ENCODE results near the gene TAOK1. TPM values are rescaled to one million over a fixed set of nuclear protein-coding genes. Genes with fewer than 3 reads are reported as not detected.

TAOK1 gene
- total and polyA plus RNA-seq, 2 of the 13 experiments (the other 11 are each of a cell fraction or from before 2014, with no cell fraction given) = 14.1 to 23.0 TPM

DNA sequence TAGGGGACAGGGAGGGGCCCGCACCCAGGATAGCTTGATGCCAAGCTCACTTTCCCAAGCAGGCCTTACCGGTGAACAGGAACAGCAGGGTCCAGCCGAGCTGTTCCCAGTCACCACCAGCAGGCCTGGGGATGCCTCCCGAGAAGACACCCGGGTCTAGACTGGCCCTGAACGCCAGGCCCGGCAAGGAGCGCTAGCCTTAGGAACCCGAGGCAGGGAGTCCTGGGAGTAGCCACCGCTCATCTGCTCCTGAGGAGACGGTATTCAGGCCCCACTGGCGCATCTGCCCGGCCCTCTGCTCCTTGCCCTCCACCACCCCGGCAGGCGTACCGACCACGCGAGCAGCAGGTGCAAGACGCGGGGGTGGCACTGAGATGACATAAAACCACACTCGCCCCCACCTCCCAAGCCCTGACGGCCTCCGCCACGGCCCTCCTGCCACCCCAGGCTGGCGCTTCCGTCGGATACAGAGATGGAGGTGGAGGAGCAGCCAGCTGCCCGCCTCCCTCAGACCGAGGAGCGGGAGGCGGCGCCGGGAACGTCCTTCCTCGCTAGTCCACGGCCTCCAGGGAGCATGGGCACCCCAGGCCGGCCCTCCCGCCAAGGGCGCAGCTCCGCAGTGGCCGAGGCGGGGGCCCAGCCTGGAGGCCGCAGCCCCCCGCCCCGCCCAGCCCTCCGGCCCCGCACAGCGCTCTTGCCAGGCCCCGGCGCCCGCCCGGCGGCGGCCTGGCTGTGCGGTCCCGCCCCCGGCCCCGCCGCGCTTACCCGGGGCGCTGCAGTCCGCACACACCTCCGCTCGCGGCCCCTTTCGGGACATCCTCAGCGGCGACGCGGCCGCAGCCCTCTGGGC lies 198.6 kb downstream of the TAOK1 start:
- POLR2A ChIA-PET = interaction anchor here (1.0 to 2.0 kb wide), 3 partner anchors 14 to 29 kb away, joined by 4 to 11 read pairs (median 5); partner anchors contain the start of gene ABHD15
- peaks cover 23% of the 10 kb centered on the region for H3K79me2 ChIP-seq (ENCODE audit: insufficient read depth, low read length)
- in situ Hi-C loops (cut with HindIII; ENCODE audit: extremely low pct_ligation_motif_present, low pct_unique_long_range_greater_than_20kb) = no loop called here
- TF ChIP-seq PRPF4 (IDR thresholded peaks at IDR 0.05; ENCODE audit: low read depth, low read length, poor library complexity, severe bottlenecking) (no peak), ZNF841 (CRISPR knock-in tag; IDR thresholded peaks at IDR 0.05; ENCODE audit: borderline replicate concordance) (no peak), GABPB1 (CRISPR knock-in tag; IDR thresholded peaks at IDR 0.05) (peak; percentile 41; the same call in 1 of the 2 replicates), NFATC3 (CRISPR knock-in tag; IDR thresholded peaks at IDR 0.05) (no peak), ZNF451 (CRISPR knock-in tag; IDR thresholded peaks at IDR 0.05) (0 out of 2 replicates have a peak, but pooled peaks have one; percentile 26), FOSL1 (CRISPR knock-in tag; IDR thresholded peaks at IDR 0.05; ENCODE audit: borderline replicate concordance) (no peak), CHCHD3 (CRISPR knock-in tag; IDR thresholded peaks at IDR 0.05) (no peak), ZFX (CRISPR knock-in tag; IDR thresholded peaks at IDR 0.05; ENCODE audit: low read depth) (peak; percentile 77), ZNF552 (CRISPR knock-in tag; IDR thresholded peaks at IDR 0.05; ENCODE audit: borderline replicate concordance) (no peak), CEBPB (IDR thresholded peaks at IDR 0.05; ENCODE audit: borderline replicate concordance, low read depth, low read length) (no peak), NFIB (CRISPR knock-in tag; IDR thresholded peaks at IDR 0.05; ENCODE audit: borderline replicate concordance) (no peak)
- TF ChIP-seq, protein P1, sequence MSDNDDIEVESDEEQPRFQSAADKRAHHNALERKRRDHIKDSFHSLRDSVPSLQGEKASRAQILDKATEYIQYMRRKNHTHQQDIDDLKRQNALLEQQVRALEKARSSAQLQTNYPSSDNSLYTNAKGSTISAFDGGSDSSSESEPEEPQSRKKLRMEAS (IDR thresholded peaks at IDR 0.05) = peak; percentile 38; the same call in 1 of the 2 replicates
- TF ChIP-seq, protein P2, sequence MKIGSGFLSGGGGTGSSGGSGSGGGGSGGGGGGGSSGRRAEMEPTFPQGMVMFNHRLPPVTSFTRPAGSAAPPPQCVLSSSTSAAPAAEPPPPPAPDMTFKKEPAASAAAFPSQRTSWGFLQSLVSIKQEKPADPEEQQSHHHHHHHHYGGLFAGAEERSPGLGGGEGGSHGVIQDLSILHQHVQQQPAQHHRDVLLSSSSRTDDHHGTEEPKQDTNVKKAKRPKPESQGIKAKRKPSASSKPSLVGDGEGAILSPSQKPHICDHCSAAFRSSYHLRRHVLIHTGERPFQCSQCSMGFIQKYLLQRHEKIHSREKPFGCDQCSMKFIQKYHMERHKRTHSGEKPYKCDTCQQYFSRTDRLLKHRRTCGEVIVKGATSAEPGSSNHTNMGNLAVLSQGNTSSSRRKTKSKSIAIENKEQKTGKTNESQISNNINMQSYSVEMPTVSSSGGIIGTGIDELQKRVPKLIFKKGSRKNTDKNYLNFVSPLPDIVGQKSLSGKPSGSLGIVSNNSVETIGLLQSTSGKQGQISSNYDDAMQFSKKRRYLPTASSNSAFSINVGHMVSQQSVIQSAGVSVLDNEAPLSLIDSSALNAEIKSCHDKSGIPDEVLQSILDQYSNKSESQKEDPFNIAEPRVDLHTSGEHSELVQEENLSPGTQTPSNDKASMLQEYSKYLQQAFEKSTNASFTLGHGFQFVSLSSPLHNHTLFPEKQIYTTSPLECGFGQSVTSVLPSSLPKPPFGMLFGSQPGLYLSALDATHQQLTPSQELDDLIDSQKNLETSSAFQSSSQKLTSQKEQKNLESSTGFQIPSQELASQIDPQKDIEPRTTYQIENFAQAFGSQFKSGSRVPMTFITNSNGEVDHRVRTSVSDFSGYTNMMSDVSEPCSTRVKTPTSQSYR (CRISPR knock-in tag; IDR thresholded peaks at IDR 0.05; ENCODE audit: borderline replicate concordance) = no peak
- TF ChIP-seq, protein P3, sequence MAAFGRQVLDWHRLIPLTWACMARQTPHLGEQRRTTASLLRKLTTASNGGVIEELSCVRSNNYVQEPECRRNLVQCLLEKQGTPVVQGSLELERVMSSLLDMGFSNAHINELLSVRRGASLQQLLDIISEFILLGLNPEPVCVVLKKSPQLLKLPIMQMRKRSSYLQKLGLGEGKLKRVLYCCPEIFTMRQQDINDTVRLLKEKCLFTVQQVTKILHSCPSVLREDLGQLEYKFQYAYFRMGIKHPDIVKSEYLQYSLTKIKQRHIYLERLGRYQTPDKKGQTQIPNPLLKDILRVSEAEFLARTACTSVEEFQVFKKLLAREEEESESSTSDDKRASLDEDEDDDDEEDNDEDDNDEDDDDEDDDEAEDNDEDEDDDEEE (CRISPR knock-in tag; IDR thresholded peaks at IDR 0.05) = no peak
- TF ChIP-seq, protein P4, sequence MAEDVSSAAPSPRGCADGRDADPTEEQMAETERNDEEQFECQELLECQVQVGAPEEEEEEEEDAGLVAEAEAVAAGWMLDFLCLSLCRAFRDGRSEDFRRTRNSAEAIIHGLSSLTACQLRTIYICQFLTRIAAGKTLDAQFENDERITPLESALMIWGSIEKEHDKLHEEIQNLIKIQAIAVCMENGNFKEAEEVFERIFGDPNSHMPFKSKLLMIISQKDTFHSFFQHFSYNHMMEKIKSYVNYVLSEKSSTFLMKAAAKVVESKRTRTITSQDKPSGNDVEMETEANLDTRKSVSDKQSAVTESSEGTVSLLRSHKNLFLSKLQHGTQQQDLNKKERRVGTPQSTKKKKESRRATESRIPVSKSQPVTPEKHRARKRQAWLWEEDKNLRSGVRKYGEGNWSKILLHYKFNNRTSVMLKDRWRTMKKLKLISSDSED (CRISPR knock-in tag; IDR thresholded peaks at IDR 0.05) = no peak
- TF ChIP-seq, protein P5, sequence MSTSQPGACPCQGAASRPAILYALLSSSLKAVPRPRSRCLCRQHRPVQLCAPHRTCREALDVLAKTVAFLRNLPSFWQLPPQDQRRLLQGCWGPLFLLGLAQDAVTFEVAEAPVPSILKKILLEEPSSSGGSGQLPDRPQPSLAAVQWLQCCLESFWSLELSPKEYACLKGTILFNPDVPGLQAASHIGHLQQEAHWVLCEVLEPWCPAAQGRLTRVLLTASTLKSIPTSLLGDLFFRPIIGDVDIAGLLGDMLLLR (CRISPR knock-in tag; IDR thresholded peaks at IDR 0.05) = 0 out of 2 replicates have a peak, but pooled peaks have one; percentile 36

More for the DNA sequence above, 198.6 kb downstream of the TAOK1 start:
- FAIRE-seq (no peak), ATAC-seq (peak; percentile 1; the same call in 1 of the 3 replicates), DNase-seq (ENCODE audit: low spot score) (no peak)
- Histone ChIP-seq H3K27ac (ENCODE audit: extremely low read length, insufficient read depth, low read length) (no peak overlapping the region), H3K4me1 (ENCODE audit: insufficient read depth, low read length) (peaks cover 57% of the 10 kb centered on the region), H3K4me2 (ENCODE audit: low read depth, low read length) (peak overlapping the region; percentile 93), H3K36me3 (replicated peaks in 1 of 2; ENCODE audit: control insufficient read depth in 1 of 2, insufficient read depth in 2 of 2, low read length in 2 of 2) (no peaks in the 10 kb centered on the region), H3K9me3 (ENCODE audit: low read length) (no peaks in the 10 kb centered on the region), H3K27me3 (ENCODE audit: control insufficient read depth in 1 of 2, insufficient read depth in 2 of 2, low read length in 2 of 2) (peaks cover 0 to 1% of the 10 kb centered on the region in 2 experiments; a peak in 1 of 5 replicates), H3K4me3 (replicated peaks in 1 of 3; ENCODE audit: insufficient read depth in 1 of 3, low read depth in 2 of 3, low read length in 3 of 3) (peak overlapping the region; percentile 70 to 98 (median 79)), H2AFZ (ENCODE audit: low read length) (no peak overlapping the region), H4K20me1 (ENCODE audit: insufficient read depth, low read length) (peaks cover 14% of the 10 kb centered on the region; the same call in 1 of the 2 replicates), H3K9ac (ENCODE audit: insufficient read depth, low read depth, low read length) (peak overlapping the region; percentile 73)
- intact Hi-C loops (cut with micrococcal nuclease; ENCODE audit: unreplicated experiment) = no loop called here
- CTCF ChIA-PET (ENCODE audit: low intra/inter-chr PET ratio, low total read pairs) = no interaction called here
- WGBS (ENCODE audit: low lambda C conversion rate) = no CpG with 5 or more reads among the region's 72 CpGs
- BruUV-seq (replicated peaks) = no TSS peak

All from HepG2 (cell line).